ENCODE data around the gene ARMC9.

GRCh38 chr2:231235217-231235616 is 36.8 kb downstream of the ARMC9 start:
- no peak for TF ChIP-seq POLR2AphosphoS5 (IDR thresholded peaks at IDR 0.05)
- no peak for TF ChIP-seq CTCF (IDR thresholded peaks at IDR 0.05)
- no peak for TF ChIP-seq POLR2A (IDR thresholded peaks at IDR 0.05)

All from upper lobe of left lung (tissue), 4 donors.